ENCODE results near the gene PAN2.

- TF ChIP-seq ZNF274 (IDR thresholded peaks at IDR 0.05; ENCODE audit: low read depth, low read length) = no peak
- no peak for TF ChIP-seq YY1 (IDR thresholded peaks at IDR 0.05; ENCODE audit: insufficient read depth, insufficient read length)
- TF ChIP-seq SUZ12 (IDR thresholded peaks at IDR 0.05; ENCODE audit: extremely low read depth, insufficient read depth, insufficient read length) = no peak
Observed at GRCh38 chr12:56299853-56300643, 33.8 kb downstream of the PAN2 start, which contains the start of gene CS.

Data from NT2/D1 (cell line).